ENCODE results near the gene EPHA2.

Gene EPHA2

DNA sequence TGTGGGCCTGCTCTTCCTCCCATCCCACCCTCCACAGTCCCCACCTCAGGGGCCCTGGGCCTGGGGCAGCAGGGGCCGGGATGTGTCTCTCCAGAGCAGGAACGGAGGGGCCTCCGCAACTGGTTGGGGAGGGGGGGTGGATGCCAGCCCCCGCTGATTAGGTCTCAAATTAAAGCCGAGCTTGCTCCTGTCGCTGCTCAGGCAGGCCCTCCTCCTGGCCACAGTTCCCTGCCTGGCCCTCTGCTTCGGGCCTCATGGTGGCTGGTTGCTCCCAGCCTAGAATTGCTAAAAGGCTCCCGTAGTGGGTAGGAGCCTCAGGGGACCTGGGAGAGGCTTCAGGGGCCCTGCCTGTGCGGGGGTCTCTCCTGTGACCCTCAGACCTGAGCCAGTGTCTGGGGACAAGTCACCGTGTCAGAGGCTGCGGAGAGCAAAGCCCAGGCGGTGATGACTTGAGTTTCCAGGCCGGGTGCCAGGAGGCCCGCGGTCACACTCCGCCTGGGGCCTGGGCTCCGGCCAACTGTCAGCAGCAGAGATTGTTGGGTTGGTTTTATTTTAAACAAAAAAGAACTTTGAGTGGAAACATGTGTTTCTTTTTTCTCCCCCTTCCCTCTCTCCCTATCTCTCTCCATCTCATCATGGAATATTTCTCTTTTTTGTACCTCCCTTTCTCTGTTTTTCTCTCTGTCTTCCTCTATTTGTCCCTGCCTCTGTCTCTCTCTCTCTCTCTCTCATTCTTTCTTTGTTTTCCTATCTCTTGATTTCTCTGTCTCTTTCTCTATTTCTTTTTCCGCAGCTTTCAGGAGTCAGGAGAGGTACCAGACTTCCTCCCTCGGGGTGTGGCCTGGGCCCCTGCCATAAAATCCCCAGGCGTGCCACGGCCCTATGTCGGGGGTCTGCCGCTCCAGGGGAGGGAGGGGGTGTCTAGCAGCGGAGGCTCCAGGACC is 20.0 kb upstream of the EPHA2 start:
- no peaks in the 10 kb centered on the region for H3K9me2 ChIP-seq (replicated peaks; ENCODE audit: insufficient read depth, low read length)
- no peaks in the 10 kb centered on the region for H4K20me1 ChIP-seq (ENCODE audit: low read depth, low read length)
- no peak overlapping the region for H3K4me2 ChIP-seq (ENCODE audit: low read depth, low read length, poor library complexity, severe bottlenecking)
- no peaks in the 10 kb centered on the region for H3K9me3 ChIP-seq (ENCODE audit: insufficient read depth, low read length)
- H3K9ac ChIP-seq (ENCODE audit: low read length): no peak overlapping the region
- H2AFZ ChIP-seq (ENCODE audit: low read depth, low read length, severe bottlenecking): no peak overlapping the region
- H3K36me3 ChIP-seq (ENCODE audit: low read length): no peaks in the 10 kb centered on the region
- H3K27ac ChIP-seq (ENCODE audit: low read depth, low read length): no peak overlapping the region
- H3K79me2 ChIP-seq (ENCODE audit: insufficient read depth, low read length): no peaks in the 10 kb centered on the region
- TF ChIP-seq EZH2phosphoT487 (conservative IDR thresholded peaks at IDR 0.05; ENCODE audit: low read length): no peak
- TF ChIP-seq, protein P1, sequence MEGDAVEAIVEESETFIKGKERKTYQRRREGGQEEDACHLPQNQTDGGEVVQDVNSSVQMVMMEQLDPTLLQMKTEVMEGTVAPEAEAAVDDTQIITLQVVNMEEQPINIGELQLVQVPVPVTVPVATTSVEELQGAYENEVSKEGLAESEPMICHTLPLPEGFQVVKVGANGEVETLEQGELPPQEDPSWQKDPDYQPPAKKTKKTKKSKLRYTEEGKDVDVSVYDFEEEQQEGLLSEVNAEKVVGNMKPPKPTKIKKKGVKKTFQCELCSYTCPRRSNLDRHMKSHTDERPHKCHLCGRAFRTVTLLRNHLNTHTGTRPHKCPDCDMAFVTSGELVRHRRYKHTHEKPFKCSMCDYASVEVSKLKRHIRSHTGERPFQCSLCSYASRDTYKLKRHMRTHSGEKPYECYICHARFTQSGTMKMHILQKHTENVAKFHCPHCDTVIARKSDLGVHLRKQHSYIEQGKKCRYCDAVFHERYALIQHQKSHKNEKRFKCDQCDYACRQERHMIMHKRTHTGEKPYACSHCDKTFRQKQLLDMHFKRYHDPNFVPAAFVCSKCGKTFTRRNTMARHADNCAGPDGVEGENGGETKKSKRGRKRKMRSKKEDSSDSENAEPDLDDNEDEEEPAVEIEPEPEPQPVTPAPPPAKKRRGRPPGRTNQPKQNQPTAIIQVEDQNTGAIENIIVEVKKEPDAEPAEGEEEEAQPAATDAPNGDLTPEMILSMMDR (IDR thresholded peaks at IDR 0.05; ENCODE audit: insufficient read depth, low read length, poor library complexity, severe bottlenecking): no peak
- H3K27me3 ChIP-seq (ENCODE audit: low read length): no peaks in the 10 kb centered on the region
- no peaks in the 10 kb centered on the region for H3F3A ChIP-seq (ENCODE audit: insufficient read depth)
- no peak overlapping the region for H3K4me3 ChIP-seq (ENCODE audit: insufficient read depth, low read length, poor library complexity, severe bottlenecking)

DNA sequence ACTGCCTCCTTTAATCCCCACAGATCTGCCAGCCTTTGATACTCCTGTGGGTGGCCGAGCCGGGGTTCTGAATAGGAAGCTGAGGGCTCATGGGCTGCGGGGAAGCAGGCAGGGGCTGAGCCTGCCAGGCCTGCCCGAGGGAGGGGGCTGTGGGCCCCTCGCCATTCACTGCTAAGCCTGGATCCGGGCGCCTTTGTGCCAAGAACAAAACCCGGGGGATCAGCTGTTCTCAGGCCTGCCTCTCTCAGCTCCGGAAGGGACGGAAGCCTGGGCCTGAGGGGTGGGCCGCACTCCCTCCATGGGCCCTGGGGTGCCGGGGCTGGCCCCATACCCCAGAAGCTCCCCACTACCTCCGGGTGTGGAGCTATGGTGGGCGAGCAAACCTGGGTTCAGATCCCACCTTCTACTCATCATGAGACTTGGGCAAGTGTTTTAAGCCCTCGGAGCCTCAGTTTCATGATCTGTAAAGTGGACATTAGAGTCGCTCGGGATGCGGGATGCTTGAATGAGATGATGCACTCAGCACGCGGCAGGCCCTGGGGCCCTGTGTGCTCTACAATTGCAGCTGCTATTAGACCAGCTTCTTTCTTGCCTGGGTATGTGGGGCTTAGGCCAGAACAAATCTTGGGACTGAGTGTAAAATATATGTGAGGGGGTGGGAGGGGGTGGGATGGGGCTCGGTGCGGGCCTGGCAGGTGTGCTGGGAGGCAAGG is 19.2 kb upstream of the EPHA2 start:
- Histone ChIP-seq H3K9ac (ENCODE audit: low read length) (no peak overlapping the region), H3K36me3 (ENCODE audit: low read length) (no peaks in the 10 kb centered on the region), H4K20me1 (ENCODE audit: low read depth, low read length) (no peaks in the 10 kb centered on the region), H3K27ac (ENCODE audit: low read depth, low read length) (no peak overlapping the region), H3F3A (ENCODE audit: insufficient read depth) (no peaks in the 10 kb centered on the region), H3K4me3 (ENCODE audit: insufficient read depth, low read length, poor library complexity, severe bottlenecking) (no peak overlapping the region), H3K27me3 (ENCODE audit: low read length) (no peaks in the 10 kb centered on the region), H2AFZ (ENCODE audit: low read depth, low read length, severe bottlenecking) (no peak overlapping the region), H3K9me2 (replicated peaks; ENCODE audit: insufficient read depth, low read length) (no peaks in the 10 kb centered on the region), H3K4me2 (ENCODE audit: low read depth, low read length, poor library complexity, severe bottlenecking) (no peak overlapping the region), H3K79me2 (ENCODE audit: insufficient read depth, low read length) (no peaks in the 10 kb centered on the region), H3K9me3 (ENCODE audit: insufficient read depth, low read length) (no peaks in the 10 kb centered on the region)
- TF ChIP-seq EZH2phosphoT487 (conservative IDR thresholded peaks at IDR 0.05; ENCODE audit: low read length): no peak
- TF ChIP-seq, protein P1 (IDR thresholded peaks at IDR 0.05; ENCODE audit: insufficient read depth, low read length, poor library complexity, severe bottlenecking): no peak

DNA sequence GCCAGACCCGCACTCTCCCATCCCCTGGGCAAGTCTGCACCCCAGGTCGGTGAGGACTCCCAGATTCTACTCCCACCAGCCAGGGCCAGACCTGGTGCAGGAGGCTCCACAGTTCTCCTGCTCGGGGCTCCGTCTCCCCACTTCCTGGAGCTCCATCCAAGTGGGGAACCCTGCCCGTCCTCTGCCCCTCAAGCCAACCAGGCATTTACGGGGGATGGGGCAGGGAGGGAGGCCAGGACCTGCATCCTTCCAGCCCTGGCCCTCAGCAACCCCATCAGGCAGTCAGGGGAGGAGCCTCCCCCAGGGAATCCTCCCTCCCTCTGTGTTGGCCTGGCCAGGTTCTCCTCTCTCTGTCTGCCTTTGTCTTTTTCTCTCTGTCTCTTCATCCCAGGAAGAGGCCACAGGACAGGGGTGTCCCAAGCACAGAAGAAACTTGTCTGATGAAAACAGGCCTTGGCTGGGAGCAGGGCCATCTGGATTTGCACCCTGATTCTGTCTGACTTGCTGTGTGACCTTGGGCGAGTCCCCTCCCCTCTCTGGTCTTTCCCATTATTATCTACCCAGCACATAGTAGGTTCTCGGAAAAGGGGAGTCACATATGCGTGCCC is 18.5 kb upstream of the EPHA2 start:
- no peak overlapping the region for H3K4me2 ChIP-seq (ENCODE audit: low read depth, low read length, poor library complexity, severe bottlenecking)
- H4K20me1 ChIP-seq (ENCODE audit: low read depth, low read length): no peaks in the 10 kb centered on the region
- no peaks in the 10 kb centered on the region for H3K9me3 ChIP-seq (ENCODE audit: insufficient read depth, low read length)
- H3K4me3 ChIP-seq (ENCODE audit: insufficient read depth, low read length, poor library complexity, severe bottlenecking): no peak overlapping the region
- no peaks in the 10 kb centered on the region for H3K79me2 ChIP-seq (ENCODE audit: insufficient read depth, low read length)
- H2AFZ ChIP-seq (ENCODE audit: low read depth, low read length, severe bottlenecking): no peak overlapping the region
- H3K27ac ChIP-seq (ENCODE audit: low read depth, low read length): no peak overlapping the region
- H3K36me3 ChIP-seq (ENCODE audit: low read length): no peaks in the 10 kb centered on the region
- H3K9me2 ChIP-seq (replicated peaks; ENCODE audit: insufficient read depth, low read length): no peaks in the 10 kb centered on the region
- H3F3A ChIP-seq (ENCODE audit: insufficient read depth): no peaks in the 10 kb centered on the region
- no peaks in the 10 kb centered on the region for H3K27me3 ChIP-seq (ENCODE audit: low read length)
- no peak overlapping the region for H3K9ac ChIP-seq (ENCODE audit: low read length)
- TF ChIP-seq EZH2phosphoT487 (conservative IDR thresholded peaks at IDR 0.05; ENCODE audit: low read length): no peak
- TF ChIP-seq, protein P1 (IDR thresholded peaks at IDR 0.05; ENCODE audit: insufficient read depth, low read length, poor library complexity, severe bottlenecking): no peak
